ENCODE measurements around the gene CHMP4B.
"Not testable (repeated sequence)": the region's sequence is repeated elsewhere in the genome, so short reads cannot be mapped to it uniquely, and the experiment has no call there.

The CHMP4B gene

DNA sequence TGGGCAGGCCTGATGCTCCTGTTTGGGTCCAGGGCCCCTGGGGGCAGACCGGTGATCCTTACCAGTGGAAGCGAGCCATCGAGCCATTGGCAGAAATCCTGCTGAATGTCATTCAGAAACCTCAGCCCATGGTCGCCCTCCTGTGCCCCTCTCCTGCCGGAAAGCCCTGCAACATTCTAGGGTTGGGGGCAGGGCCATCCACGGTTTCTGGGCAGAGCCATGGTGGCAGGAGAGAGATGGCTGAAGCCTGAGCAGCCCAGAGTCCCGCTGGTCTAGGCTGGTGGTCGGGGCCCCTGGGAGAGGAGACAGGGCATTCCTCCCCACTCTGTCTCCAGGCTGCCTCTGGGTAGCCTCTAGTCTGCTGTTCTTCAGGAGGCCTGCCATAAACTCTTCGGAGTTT, 19.6 kb upstream of the CHMP4B start:
- H3K9me3 ChIP-seq (ENCODE audit: control insufficient read depth, low read length) = no peaks in the 10 kb centered on the region
- H3K9ac ChIP-seq (ENCODE audit: low read length) = no peak overlapping the region
- no peaks in the 10 kb centered on the region for H3K36me3 ChIP-seq (ENCODE audit: control insufficient read depth, insufficient read depth, low read length)
- H3K27me3 ChIP-seq (ENCODE audit: control insufficient read depth, insufficient read depth, low read length) = no peaks in the 10 kb centered on the region
- H3K4me3 ChIP-seq (ENCODE audit: low read length) = no peak overlapping the region
- peaks cover 53% of the 10 kb centered on the region for H3K4me1 ChIP-seq (ENCODE audit: control insufficient read depth, insufficient read depth, low read length)

DNA sequence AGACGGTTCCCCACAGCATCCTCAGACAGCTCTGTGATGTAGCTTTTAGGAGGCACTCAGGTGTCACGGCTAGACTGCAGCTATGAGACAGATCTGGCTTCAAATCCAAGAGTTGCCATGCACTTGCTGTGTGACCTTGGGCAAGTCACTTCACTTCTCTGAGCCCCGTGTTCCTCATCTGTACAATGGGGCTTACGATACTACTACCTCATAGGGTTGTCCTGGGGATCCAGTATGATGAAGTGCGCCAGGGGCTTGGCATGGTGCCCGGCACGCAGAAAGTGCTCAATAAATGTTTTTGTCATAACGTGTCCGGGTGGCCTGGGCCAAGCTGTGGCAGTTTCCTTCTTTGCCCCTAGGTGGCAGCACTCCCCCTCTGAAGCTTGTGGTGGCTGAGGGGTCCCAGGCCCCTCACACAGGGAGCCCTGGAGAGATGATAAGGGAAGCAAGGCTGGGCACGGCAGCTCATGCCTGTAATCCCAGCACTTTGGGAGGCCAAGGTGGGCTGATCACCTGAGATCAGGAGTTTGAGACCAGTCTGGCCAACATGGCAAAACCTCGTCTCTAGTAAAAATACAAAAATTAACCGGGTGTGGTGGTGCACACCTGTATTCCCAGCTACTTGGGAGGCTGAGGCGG, 19.1 kb upstream of the CHMP4B start:
- Histone ChIP-seq H3K4me1 (ENCODE audit: control insufficient read depth, insufficient read depth, low read length) (peaks cover 58% of the 10 kb centered on the region), H3K9ac (ENCODE audit: low read length) (no peak overlapping the region), H3K27me3 (ENCODE audit: control insufficient read depth, insufficient read depth, low read length) (no peaks in the 10 kb centered on the region), H3K36me3 (ENCODE audit: control insufficient read depth, insufficient read depth, low read length) (no peaks in the 10 kb centered on the region), H3K9me3 (ENCODE audit: control insufficient read depth, low read length) (no peaks in the 10 kb centered on the region), H3K4me3 (ENCODE audit: low read length) (no peak overlapping the region)

DNA sequence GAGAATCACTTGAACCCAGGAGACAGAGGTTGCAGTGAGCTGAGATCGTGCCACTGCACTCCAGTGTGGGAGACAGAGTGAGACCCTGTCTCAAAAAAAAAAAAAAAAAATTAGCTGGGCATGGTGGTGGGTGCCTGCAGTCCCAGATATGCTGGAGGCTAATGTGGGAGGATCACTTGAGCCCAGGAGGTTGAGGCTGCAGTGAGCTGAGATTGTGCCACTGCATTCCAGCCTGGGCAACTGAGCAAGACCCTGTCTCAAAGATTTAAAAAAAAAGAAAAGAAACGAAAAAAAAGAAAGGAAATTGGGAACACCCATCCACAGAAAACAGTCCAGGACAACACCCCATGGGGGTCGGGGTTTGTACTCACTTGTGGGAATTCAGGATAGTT, 18.6 kb upstream of the CHMP4B start:
- H3K4me3 ChIP-seq (ENCODE audit: low read length); H3K36me3 ChIP-seq (ENCODE audit: control insufficient read depth, insufficient read depth, low read length); H3K9ac ChIP-seq (ENCODE audit: low read length); H3K27me3 ChIP-seq (ENCODE audit: control insufficient read depth, insufficient read depth, low read length); H3K9me3 ChIP-seq (ENCODE audit: control insufficient read depth, low read length): not testable (repeated sequence)
- peaks cover 56% of the 10 kb centered on the region for H3K4me1 ChIP-seq (ENCODE audit: control insufficient read depth, insufficient read depth, low read length)

DNA sequence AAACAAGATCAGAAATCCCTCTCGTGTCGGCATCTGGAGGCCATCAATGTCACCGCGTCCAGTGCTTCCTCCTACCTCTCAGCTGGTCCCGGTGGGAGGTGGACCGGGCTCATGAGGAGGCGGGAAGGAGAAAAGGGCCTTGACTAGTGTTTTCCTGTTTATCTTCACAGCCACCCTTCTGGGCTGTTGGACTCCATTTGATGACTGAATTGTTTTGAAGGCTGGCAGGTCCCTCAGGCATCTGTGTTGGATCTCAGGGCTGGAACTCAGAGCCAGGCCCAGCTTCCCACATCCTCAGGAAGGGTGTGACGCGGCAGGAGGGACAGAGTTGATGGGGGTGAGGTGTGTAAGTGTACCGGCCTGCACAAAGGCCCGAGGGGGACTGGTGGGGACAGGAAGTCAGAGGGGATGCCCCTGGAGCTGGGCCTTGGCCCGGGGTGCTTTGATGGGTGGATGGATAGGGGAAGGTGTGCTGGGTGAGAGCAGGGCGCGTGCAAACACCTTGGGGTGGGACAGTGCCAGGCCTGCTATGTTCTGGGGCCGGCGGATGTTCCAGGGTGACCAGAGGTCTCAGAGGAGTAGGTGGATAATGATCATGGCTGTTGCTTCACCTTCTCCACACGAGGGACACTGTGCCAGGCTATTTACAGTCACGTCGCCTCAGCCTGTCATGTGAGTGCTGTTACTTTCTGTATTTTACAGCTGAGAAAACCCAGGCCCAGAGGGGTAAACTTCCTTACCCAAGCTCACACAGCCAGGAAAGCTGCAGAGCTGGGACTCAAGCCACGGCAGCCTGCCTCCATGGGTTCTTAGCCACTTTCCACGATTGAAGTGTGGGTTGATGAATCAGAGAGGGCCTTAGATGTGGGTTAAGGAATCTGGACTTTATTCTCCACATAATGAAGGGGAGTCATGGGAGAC, 17.9 kb upstream of the CHMP4B start:
- Histone ChIP-seq H3K9me3 (ENCODE audit: control insufficient read depth, low read length) (no peaks in the 10 kb centered on the region), H3K4me3 (ENCODE audit: low read length) (no peak overlapping the region), H3K36me3 (ENCODE audit: control insufficient read depth, insufficient read depth, low read length) (no peaks in the 10 kb centered on the region), H3K9ac (ENCODE audit: low read length) (no peak overlapping the region), H3K4me1 (ENCODE audit: control insufficient read depth, insufficient read depth, low read length) (peaks cover 51% of the 10 kb centered on the region), H3K27me3 (ENCODE audit: control insufficient read depth, insufficient read depth, low read length) (no peaks in the 10 kb centered on the region)

DNA sequence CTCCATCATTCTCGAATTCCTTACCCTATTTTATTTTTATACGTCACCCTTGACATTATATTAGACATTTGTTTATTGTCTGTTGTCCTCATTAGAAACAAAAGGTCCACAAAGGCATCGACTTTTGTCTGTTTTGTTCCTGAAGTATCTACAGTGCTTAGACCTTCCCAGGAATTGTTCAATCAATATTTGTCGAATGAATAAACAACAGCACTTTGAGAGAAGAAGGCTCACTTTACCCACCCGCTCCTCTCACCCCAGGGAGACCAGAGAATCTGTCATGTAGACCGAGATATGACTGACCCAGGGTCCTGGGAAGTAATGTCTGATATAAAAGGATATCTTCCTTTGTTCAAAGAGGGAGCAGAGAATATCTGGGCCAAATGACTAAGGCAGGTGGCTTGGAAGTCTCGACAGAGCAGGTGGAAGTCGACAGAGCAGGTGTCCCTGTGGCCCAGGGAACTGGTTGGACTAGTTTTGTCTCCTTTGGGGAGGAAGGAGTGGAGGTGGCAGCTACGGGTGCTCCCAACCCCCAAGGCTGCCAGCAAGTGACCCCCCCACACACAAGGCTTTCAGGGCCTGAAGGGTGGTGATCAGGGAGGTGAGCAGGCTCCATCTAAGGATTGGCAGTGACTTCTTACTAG, 14.8 kb upstream of the CHMP4B start:
- Histone ChIP-seq H3K36me3 (ENCODE audit: control insufficient read depth, insufficient read depth, low read length) (no peaks in the 10 kb centered on the region), H3K4me3 (ENCODE audit: low read length) (peak overlapping the region; percentile 28), H3K9me3 (ENCODE audit: control insufficient read depth, low read length) (no peaks in the 10 kb centered on the region), H3K9ac (ENCODE audit: low read length) (peak overlapping the region; percentile 11), H3K4me1 (ENCODE audit: control insufficient read depth, insufficient read depth, low read length) (peaks cover 23% of the 10 kb centered on the region), H3K27me3 (ENCODE audit: control insufficient read depth, insufficient read depth, low read length) (no peaks in the 10 kb centered on the region)

DNA sequence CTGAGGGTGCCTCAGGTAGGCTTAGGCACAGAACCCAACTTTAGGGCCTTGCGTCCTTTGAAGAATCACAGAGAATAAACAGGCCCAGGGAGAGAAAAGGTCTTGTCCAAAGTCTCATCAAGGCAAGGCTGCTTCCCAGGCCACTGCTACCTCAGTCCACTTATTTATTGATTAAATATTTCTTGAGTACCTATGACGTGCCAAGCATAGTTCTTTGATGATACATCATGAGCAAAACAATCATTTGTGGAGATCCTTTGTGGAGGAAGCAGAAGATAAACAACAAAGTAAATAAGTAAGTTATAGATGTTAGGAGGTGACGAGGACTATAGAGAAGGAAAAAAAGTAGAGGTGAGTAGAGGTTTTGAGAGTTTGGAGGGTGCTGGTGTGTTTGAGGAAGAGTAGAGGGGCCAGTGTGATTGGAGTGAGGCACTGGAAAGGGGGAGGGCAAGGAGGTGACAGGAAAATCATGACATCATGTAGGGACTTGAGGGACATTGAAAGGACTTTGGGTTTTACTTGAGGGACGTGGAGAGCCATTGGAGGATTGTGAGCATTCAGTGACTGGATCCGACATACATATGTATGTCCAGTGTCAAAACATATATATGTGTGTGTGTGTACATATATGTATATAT, 14.1 kb upstream of the CHMP4B start:
- H3K9ac ChIP-seq (ENCODE audit: low read length) = peak overlapping the region; percentile 11
- no peaks in the 10 kb centered on the region for H3K27me3 ChIP-seq (ENCODE audit: control insufficient read depth, insufficient read depth, low read length)
- H3K4me1 ChIP-seq (ENCODE audit: control insufficient read depth, insufficient read depth, low read length) = peaks cover 17% of the 10 kb centered on the region
- H3K4me3 ChIP-seq (ENCODE audit: low read length) = peak overlapping the region; percentile 28
- no peaks in the 10 kb centered on the region for H3K36me3 ChIP-seq (ENCODE audit: control insufficient read depth, insufficient read depth, low read length)
- H3K9me3 ChIP-seq (ENCODE audit: control insufficient read depth, low read length) = no peaks in the 10 kb centered on the region

DNA sequence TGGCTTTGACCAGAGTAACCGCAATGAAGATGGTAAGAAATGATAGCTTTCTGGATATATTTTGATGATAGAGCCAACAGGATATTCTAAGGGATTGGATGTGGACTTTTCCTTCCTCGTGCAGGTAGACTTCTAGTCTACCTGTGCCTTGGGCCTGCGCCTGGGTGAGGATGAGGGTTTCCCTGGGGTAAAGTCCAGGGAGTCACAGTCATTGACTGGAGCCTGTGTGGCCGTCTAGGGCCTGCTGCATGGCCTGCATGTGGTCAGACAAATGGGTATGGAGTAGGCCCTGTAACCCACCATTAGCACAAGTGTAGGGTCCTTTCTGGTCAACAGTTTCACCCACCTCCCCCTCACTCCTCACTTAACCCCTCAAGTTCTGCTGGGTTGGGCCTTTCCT, 12.7 kb upstream of the CHMP4B start:
- Histone ChIP-seq H3K4me1 (ENCODE audit: control insufficient read depth, insufficient read depth, low read length) (peaks cover 16% of the 10 kb centered on the region), H3K9me3 (ENCODE audit: control insufficient read depth, low read length) (no peaks in the 10 kb centered on the region), H3K27me3 (ENCODE audit: control insufficient read depth, insufficient read depth, low read length) (no peaks in the 10 kb centered on the region), H3K9ac (ENCODE audit: low read length) (no peak overlapping the region), H3K36me3 (ENCODE audit: control insufficient read depth, insufficient read depth, low read length) (no peaks in the 10 kb centered on the region), H3K4me3 (ENCODE audit: low read length) (no peak overlapping the region)

DNA sequence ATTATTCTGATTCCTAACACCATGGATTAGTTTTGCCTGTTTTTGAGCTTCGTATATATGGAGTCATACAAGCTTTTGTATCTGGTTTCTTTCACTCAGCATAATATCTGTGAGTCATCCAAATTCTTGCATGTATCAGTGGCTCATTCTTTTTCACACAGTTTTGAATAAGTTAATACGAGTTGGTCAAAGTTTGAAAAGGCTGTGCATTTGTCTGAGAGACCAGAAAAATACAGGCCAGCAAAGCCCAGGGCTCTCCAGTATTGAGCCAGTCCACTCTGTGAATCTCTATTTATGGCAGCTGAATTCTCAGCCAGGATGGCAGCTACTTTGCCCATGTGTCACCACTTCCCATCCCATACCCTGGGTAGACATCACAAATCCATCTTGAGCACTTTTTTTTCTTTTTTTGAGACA, 7.2 kb upstream of the CHMP4B start:
- Histone ChIP-seq H3K4me3 (ENCODE audit: low read length) (no peak overlapping the region), H3K9me3 (ENCODE audit: control insufficient read depth, low read length) (no peaks in the 10 kb centered on the region), H3K4me1 (ENCODE audit: control insufficient read depth, insufficient read depth, low read length) (no peaks in the 10 kb centered on the region), H3K36me3 (ENCODE audit: control insufficient read depth, insufficient read depth, low read length) (no peaks in the 10 kb centered on the region), H3K27me3 (ENCODE audit: control insufficient read depth, insufficient read depth, low read length) (no peaks in the 10 kb centered on the region), H3K9ac (ENCODE audit: low read length) (no peak overlapping the region)

DNA sequence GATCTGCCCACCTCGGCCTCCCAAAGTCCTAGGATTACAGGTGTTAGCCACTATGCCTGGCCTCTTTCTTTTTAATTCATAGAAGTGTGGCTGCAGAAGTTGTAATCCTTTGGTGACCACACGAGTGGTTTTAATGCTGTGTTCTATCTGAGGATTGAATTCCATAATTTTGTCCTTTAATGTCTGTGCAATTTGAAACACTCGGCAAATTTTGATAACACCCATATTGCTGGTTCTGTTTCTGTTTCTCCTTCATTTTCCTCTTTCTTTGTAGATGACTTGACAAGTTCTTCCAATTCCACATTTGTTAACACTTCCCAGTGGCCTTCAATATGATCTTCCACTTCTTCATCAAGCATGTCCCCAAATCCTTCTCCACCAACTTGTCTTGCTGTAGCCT, 2.8 kb upstream of the CHMP4B start:
- H3K4me1 ChIP-seq (ENCODE audit: control insufficient read depth, insufficient read depth, low read length) = peaks cover 8% of the 10 kb centered on the region
- no peaks in the 10 kb centered on the region for H3K9me3 ChIP-seq (ENCODE audit: control insufficient read depth, low read length)
- no peaks in the 10 kb centered on the region for H3K27me3 ChIP-seq (ENCODE audit: control insufficient read depth, insufficient read depth, low read length)
- no peak overlapping the region for H3K4me3 ChIP-seq (ENCODE audit: low read length)
- H3K36me3 ChIP-seq (ENCODE audit: control insufficient read depth, insufficient read depth, low read length) = no peaks in the 10 kb centered on the region
- H3K9ac ChIP-seq (ENCODE audit: low read length) = no peak overlapping the region

DNA sequence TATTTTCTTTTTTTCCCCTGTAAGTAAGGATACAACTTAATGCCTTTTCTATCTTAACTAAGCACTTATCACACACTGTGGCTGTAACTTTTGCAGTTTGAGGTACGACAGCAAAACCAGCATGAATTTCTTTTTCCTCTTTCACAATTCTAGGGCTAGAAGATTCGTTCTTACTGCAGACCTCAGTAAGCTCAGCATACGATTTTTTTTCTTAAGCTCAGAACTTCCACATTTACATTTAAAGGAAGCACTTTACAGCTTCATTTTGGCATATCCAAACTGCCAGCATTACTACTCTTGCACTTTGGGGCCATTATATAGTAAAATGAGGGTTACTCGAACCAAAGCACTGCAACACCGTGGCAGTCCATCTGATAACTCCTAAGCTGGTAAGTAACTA, 889 bp upstream of the CHMP4B start:
- no peak overlapping the region for H3K9ac ChIP-seq (ENCODE audit: low read length)
- H3K4me1 ChIP-seq (ENCODE audit: control insufficient read depth, insufficient read depth, low read length) = peaks cover 27% of the 10 kb centered on the region
- H3K9me3 ChIP-seq (ENCODE audit: control insufficient read depth, low read length) = no peaks in the 10 kb centered on the region
- H3K27me3 ChIP-seq (ENCODE audit: control insufficient read depth, insufficient read depth, low read length) = no peaks in the 10 kb centered on the region
- no peaks in the 10 kb centered on the region for H3K36me3 ChIP-seq (ENCODE audit: control insufficient read depth, insufficient read depth, low read length)
- no peak overlapping the region for H3K4me3 ChIP-seq (ENCODE audit: low read length)

DNA sequence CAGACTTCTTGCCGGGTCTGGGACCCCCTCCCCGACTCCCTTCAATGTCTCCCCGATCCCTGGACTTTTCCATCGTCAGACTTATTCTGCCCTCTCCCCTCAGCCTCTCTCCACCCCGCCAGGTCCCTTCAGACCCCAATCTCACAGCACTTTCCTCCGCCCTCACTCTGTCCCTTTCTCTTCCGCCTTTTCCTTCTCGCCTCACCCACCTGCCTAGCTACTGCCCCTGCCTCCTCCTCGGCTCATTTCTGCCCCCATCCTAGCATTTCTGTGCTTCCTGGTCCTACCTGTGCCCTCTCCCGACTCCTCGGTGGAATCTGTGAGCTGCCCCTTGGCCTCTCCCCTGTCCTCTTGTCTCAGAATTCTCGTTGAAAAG, 616 bp downstream of the CHMP4B start:
- peak overlapping the region; percentile 98 for H3K4me3 ChIP-seq (ENCODE audit: low read length)
- peaks cover 32% of the 10 kb centered on the region for H3K4me1 ChIP-seq (ENCODE audit: control insufficient read depth, insufficient read depth, low read length)
- H3K27me3 ChIP-seq (ENCODE audit: control insufficient read depth, insufficient read depth, low read length) = no peaks in the 10 kb centered on the region

More for the DNA sequence above, 616 bp downstream of the CHMP4B start:
- H3K9ac ChIP-seq (ENCODE audit: low read length) = peak overlapping the region; percentile 100
- H3K36me3 ChIP-seq (ENCODE audit: control insufficient read depth, insufficient read depth, low read length) = no peaks in the 10 kb centered on the region
- no peaks in the 10 kb centered on the region for H3K9me3 ChIP-seq (ENCODE audit: control insufficient read depth, low read length)

All from mucosa of stomach (tissue), 1 donor.